Middle frontal gyrus (tissue), 1 donor: Measurements from ENCODE around the gene C1orf232.

Experiments
- DNase-seq: peaks from one replicate; pipeline ENCODE4 v3.0.0-alpha.2; 2015; ENCODE audit warnings: low spot score; ENCODE audit errors: extremely low spot score

The C1orf232 gene

DNA sequence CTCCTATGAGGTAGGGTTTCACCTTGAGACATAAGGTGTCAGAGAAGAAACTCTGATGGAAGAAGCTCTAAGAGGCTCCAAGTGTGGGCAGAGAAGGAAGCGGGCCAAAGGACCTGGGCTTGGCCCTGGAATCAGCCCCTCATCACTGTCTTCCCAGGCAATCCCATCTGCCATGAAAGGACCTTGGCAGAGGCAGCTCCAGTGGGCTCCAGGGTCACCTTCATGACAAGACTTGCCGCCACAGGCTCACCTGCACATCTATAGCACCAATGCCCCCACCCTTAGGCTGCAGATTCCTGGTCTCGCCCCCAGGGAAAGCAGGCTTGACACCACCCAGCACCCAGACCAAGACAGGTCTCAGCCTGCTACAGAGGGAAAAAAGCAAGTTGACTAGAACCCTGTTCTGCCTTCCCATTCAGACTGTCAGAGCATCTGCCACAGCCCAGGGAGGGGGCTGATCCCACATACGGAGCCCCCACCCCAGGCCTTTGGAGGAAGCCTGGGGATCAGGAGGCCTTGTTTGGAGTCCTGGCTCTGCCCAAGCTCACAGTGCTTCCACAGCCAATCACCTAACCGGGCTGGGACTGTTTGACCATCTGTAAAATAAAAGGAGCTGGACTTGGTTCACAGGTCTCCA, 10.4 kb downstream of the C1orf232 start:
- no peak for DNase-seq

DNA sequence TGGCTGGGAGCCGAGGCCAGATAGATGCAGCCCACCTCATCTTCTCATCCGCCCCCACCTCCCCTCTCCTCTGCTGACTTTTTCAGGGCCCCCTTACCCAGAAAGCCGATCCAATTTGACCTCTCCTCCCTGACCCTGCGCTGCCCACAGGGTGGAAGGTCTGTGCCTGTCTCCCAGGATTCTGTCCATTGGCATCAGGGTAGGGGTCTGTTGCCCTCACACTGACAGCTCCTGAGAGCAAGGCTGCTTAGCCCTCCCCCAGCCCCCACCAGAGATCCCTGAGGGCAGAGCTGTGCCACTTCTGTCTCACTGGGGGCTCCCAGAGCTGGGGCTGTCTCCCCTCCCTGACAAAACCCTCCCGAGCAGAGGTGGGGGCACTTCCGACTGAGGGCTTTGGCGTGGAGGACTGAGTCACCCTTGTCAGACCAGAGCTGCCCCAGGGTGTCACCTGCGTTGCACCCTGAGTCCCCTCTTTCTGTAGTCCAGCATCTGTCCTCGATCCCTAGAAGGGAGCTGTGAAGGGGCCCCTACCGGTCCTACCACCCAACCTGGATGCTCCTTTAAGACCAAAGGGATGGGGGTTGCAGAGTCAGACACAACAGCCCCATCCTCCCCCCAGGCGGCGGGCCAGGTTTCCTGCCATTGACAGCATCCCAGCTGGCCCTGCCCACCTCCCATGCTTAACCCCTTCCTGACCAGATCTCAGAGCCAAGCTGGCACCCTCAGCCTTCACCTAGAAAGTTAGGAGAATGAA, 12.3 kb downstream of the C1orf232 start:
- no peak for DNase-seq

DNA sequence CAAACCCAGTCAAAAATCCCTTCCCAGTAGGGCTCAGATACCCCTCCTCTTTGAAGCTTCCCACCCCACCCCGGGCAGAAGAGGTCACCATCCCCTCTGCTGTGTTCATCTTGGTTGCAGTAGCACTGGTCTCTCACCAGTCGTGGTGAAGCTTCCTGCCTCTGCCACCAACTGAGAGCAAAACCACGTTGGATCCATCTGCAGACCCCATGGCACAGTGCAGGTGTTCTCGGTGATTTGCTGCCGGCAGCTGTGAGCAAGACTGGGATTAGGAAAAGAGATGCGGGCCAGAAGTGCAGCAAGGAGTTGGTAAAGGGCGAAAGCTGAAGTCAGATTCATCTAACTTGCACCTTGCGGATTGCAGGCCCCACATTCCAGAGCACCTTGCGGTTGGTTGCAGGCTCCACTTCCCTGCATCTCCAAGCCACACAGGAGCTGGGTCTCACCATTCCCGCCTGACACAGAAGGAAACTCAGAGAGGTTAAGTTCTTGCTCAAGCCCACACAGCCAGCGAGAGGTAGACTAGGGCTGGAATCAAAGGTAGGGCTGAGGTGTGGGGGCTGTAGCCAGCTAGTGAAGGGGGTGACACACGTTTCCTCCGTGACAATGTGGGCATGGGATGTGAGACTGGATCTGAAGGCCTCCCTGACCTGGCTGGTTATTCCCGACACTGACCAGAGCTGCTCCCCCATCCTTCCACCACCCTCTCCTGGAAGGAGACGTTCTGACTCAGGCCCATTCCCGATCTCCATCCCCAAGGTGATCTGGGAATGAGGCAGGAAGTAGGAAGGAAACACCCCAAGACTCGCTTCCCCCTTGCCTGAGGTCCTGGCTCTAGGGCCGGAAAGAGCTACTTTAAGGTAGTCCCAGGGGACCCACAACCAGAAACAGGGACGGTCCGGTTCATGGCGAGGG, 13.1 kb downstream of the C1orf232 start:
- DNase-seq: no peak

DNA sequence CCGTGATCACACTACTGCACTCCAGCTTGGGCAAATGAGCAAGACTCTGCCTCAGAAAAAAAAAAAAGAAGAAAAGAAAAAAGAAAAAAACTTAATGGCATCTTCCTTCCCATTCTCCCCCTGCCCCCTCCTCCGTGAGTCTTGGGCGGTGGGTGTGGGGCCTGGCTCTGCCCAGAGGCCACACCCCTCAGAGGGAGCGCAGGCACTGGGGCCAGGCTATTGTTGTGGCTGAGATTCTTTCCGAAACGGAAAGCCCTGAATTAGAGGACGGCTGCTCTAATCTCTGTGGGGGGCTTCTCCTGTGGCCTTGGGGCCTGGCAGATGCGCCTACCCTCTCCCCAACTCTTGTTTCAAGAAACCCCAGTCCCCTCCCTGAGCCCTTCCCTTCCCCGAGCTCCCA, 14.0 kb downstream of the C1orf232 start:
- DNase-seq: no peak

DNA sequence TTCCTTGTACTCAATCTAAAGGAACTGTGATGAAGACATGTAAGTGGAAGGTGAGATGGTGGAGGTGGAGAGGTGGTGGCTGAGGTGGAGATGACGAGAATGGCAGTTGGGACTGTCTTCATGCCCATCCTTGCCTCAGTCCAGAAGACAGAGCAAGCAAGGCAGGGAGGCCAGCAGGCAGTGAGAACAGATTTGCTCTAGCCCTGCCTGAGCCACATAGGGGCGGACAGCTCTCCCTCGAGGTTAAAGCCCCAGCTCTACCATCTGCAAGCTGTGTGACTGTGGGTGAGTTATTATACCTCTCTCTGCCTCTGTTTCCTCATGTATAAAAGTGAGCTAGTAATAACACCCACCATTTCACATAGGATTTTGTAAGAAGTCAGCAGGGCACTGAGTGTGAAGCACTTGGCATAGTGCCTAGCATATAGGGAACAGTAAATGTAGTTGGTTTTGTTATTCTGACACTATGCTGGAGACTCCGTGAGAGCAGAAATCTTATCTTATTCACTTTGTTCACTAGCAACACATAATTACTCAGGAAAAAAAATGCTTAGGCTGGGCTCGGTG, 14.7 kb downstream of the C1orf232 start:
- DNase-seq: no peak

DNA sequence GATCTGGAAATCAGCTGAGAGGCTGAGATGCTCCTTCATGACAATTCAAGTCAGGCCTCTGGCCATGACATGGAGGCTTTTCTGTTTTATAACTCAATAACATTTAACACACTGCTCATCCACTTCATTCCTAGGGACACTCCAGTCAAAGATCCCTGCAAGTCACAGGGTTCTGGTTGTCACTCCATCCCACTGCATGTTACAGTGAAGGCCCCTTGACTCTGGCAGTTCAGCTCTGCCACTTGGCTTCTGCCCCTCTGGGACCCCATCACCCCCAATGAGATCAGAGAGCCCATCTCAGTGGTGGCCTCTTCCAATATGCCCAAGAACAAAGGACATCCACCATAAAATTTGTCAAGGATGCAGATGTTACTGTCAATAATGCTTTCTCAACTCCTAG, 19.9 kb downstream of the C1orf232 start:
- DNase-seq: no peak

DNA sequence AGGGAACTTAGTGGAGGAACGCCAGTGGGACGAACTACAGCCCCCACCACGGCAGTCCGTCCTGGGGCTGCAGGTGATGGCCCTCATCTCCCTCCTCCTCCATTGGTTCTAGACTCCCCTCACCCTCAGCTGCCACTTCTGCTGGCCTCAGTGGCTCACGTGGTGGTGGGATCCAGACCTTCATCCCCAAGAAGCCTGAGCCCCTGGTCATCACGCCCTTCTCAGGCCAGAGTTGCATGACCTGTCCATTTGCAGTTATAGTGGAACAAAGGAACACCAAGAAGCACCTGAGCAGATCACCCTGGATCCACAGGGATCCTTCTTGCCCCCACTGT, 22.8 kb downstream of the C1orf232 start:
- DNase-seq: no peak

DNA sequence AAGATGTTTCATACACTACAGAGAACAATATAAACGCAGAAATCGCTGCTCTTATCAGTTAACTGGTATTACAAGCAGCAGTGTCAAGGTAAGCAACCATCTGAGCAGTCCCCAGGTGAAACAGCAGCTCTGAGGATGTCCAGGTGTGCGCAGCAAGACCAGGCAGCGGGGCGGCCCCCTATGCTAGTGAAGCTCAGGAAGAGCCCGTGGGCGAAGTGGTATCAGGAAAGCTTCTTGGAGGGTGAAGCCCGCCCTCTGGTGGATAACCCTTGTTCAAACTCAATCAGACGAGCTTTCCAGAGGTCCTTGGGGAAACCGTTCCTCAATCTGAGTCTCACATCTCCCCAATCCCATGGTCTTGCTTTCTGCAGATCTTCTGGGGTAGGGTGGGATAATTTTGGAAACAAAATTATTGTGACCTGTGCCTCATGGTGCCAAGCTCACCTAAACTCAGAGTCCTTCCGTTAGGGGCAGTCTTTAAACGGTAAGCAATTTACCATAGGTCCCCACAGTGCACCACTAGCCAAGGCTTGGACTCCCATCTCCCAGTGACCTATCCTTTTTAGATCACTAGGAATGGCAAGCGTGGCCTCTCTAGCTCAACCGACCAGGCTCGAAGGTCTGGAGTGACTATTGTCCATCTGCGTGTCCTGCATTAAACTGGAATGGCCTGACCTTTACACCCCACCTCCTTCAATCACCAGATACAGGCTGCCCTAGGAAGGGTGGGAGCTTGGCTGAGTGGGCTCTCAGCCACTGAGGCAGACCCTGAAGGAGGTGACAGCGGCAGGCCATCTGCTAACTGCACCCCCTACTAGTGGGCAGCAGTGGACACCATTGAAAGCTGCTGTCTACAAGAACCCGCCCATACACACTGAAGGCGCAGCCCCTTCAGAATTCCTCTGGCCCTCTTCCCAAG, 23.5 kb downstream of the C1orf232 start:
- DNase-seq: peak; percentile 67

DNA sequence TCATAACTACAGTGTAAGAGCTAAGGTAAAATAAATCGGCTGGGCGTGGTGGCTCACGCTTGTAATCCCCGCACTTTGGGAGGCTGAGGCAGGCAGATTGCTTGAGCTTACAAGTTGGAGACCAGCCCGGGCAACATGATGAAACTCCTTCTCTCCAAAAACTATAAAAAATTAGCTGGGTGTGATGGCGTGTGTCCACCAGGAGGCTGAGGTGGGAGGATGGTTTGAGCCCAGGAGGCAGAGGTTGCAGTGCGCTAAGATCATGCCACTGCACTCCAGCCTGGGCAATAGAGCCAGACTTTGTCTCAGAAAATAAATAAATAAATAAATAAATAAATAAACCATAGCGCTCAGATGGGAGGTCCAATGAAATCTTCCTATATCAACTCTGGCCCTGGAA, 26.6 kb downstream of the C1orf232 start:
- no peak for DNase-seq

DNA sequence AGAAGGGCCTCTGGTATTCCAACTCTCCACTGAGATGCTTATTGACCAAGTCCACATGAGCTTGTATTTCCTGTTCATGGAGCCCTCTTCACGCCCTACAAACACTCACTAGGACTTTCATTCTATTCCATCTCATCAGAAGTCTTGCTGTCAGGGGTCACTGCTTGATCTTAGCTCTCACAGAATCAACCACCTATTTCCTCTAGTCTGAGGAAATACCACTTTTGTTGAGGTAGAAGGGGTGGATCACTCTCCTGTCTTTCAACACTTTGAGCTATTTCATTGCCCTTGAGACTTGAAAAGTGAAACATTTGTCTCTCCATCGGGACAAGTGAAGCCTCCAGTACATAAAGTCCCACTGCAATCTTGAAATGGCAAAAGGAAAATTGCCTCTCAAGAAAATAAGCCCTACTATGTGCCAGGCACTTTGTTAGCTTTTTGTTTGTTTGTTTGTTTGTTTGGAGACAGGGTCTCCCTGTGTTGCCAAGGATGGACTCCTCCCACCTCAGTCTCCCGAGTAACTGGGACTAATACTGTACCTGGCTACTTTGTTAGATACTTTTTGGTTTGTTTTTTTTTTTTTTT, 29.7 kb downstream of the C1orf232 start:
- DNase-seq: no peak

DNA sequence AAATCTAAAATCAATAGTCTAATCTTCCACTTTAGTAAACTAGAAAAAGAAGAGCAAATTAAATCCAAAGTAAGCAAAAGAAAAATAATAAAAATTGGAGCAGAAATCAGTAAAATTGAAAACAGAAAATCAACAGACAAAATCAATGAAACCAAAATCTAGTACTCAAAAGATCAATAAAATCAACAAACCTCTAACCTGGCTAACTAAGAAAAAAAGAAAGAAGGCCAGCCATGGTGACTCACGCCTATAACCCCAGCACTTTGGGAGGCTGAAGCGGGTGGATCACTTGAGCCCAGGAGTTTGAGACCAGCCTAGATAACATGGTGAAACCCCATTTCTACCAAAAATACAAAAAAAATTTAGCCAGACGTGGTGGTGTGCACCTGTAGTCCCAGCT, 34.3 kb downstream of the C1orf232 start:
- no peak for DNase-seq

DNA sequence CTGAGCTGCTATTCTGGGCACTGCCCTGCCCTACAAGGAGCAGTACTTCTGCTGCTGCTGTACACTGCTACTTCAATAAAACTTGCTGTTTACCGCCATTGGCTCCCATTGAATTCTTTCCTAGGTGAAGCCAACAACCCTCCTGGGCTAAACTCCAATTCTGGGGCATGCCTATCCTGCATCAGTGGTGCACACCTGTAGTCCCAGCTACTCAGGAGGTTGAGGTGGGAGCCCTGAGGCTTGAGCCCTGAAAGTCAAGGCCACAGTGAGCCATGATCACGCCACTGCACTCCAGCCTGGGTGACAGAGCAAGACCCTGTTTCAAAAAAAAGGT, 36.0 kb downstream of the C1orf232 start:
- DNase-seq: no peak

DNA sequence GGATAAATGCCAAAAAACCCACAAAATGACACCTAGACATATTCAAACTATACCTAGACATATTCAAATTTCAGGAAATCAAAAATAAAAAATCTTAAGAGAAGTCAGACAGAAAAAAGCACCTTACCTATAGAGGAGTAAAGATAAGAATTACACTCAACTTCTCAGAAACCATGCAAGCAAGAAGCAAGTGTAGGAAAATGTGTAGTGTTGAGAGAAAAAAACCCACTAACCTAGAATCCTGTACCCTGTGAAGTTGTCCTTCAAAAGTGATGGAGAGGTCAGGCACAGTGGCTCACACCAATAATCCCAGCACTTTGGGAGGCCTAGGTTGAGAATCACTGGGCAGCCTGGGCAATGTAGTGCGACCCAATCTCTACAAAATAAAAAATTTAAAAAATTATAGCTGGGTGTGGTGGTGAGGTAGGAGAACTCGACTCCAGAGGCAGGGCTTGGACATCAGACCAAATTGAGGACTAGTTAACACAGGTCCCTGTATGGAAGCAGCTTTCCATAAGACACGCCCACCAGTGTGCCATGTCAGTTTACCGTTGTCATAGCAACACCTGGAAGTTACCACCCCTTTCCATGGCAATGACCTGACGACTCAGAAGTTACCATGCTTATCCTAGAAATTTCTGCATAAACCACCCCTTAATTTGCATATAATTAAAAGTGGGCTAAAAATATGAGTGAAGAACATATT, 36.5 kb downstream of the C1orf232 start:
- DNase-seq: no peak

DNA sequence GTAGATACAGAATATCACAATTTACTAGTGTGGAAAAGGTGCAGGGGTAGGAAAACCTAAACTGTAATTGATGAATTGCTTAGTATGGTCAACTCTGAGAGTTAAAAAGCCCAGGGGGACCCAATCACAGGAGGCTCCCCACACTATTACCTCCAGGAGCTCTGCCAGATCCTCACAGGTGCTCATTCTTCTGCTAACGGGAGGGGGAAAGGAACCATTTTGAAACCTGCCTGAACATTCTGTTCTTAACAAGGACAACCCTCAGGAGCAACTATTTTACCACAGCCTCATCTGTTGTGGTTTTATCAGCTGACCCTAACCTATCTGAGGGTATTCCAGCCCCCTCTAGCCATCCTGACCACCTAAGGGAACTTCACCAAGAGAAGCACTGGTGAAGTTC, 38.1 kb downstream of the C1orf232 start:
- no peak for DNase-seq

DNA sequence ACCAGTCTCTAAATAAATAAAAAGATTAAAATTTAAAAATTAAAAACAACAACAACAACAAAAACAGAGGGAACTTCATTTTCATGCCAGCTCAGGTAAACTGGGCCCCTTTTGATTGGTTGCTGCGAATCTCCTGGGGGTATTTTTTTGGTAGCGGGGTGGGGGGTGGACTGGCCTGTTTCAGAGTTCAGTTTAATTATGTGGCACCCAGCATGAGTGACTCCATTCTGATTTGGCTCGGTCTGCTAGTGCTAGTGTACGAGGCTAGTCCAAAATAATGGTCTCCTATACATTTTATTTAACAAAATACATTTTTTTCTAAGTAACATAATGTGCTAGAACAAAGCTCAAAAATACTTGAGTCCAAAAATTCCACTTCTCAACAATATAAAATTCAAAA, 39.0 kb downstream of the C1orf232 start:
- DNase-seq: no peak

DNA sequence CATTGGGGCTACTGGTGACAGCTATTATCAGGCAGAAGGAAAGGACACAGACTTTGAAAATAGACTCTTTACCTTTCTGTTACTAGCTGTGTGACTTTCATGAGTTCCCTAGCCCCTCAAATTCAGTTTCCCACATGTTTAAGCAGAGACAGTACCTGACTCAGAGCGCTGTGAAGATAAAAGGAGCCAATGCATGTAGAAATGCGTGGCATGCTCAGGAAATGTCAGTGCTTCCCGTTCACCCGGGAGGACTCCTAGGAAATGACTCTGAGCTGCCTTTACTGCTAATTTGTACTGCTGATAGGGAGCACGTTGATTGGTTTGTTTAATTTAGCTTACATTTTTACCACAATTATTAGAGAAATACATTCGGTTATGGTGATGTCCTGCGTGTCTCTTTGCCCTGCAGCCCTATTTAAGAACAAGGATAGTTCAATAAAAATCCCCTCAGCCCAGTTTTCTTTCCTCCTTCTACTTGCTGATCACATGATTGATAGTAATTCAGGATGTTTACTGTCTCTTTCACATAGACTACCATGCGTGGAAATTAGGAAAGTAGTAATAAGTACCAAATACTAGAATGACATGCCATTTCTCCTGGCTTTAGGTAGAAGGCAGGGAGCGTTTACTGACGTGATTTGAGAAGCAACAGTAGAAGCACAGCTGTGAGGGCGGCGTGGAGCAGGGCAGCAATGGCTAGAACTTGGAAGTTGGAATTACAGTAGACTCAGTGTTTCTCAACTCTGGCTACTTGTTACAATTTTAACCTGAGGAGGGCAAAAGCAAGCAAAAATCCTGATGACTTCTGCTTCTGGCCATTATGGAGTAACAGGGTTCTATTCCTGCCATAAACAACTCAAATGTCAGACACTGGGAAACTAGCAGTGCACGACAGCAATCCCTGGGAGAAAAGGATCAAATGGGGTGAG, 41.3 kb downstream of the C1orf232 start:
- DNase-seq: no peak

DNA sequence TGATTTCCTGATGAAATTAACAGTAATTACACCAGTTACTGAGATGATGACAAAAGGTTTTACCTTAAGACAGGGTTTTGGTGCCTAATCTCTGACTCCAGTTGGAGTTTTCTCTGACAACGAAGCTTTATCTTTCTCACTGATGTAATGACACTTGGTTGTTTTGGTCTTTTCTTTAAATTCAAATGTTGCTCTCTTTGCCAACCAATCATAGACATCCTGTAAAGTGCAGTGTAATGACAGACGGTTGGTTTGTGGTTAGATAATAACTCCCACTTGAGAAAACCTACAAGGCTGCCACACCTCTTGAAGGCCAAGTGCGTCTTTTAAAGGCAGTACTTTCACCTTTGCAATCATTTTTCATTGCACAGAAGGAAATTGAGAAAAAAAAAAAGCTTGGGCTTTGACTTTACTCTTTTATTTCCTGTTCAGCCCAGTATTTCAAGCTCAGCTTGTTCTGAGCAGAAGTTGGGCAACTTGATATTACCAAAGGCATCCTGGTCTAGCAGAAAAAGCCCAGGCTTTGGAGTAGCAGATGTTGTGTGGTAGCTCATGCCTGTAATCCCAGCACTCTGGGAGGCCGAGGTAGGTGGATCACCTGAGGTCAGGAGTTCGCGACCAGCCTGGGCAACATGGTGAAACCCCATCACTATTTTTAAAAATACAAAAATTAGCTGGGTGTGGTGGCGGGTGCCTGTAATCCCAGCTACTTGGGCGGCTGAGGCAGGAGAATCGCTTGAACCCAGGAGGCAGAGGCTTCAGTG, 42.3 kb downstream of the C1orf232 start:
- DNase-seq: no peak

DNA sequence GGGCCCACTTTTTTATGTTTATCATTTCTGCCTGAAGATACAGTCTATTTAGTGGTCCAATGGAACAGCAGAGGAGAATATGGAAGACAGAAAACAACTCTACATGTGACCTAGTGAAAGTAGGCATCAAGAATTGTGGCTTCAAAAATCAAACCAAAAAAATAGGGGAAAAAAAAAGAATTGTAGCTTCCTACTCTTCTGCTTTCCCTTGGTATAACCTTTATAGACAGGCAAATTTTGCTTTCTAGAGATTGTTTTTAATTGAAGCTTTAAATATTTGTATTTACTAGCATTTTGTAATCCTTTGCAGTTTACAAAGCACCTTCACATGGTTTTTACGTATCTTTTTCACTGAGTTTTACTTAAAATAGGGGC, 42.8 kb downstream of the C1orf232 start:
- DNase-seq: no peak
